GM21390 (cell line): ENCODE data around the gene GCK.

Source experiments
- ATAC-seq: cut with Tn5 transposase; IDR thresholded peaks from one replicate; pipeline ENCODE4 v1.9.1; 2021; ENCODE audit not compliant: unreplicated experiment

Gene GCK

GRCh38 chr7:44107961-44108767, 81.1 kb downstream of the GCK start:
- ATAC-seq, result no peak

- no peak for ATAC-seq
Measured at GRCh38 chr7:44107116-44107960, 81.9 kb downstream of the GCK start.

GRCh38 chr7:44106311-44107065, 82.8 kb downstream of the GCK start:
- no peak for ATAC-seq

- no peak for ATAC-seq
Measured at GRCh38 chr7:44105832-44106231, 83.4 kb downstream of the GCK start.

- no peak for ATAC-seq
Measured at GRCh38 chr7:44104860-44105771, 84.1 kb downstream of the GCK start.

GRCh38 chr7:44103923-44104859, 85.0 kb downstream of the GCK start, which contains the start of gene AEBP1:
Gene AEBP1 (plus strand): TSS chr7:44104345. CDS start chr7:44104666, 321 bp downstream.
- ATAC-seq, result no peak

GRCh38 chr7:44103566-44103922, 85.7 kb downstream of the GCK start:
- ATAC-seq, result no peak

GRCh38 chr7:44102846-44103565, 86.2 kb downstream of the GCK start:
- ATAC-seq, result no peak

GRCh38 chr7:44101966-44102845, 87.0 kb downstream of the GCK start:
- ATAC-seq, result no peak

- ATAC-seq, result no peak
Measured at GRCh38 chr7:44101303-44101965, 87.8 kb downstream of the GCK start.

GRCh38 chr7:44100458-44101302, 88.6 kb downstream of the GCK start:
- ATAC-seq, result no peak

- ATAC-seq, result no peak
Measured at GRCh38 chr7:44099669-44100068, 89.6 kb downstream of the GCK start.

- ATAC-seq, result no peak
Measured at GRCh38 chr7:44098092-44099068, 90.9 kb downstream of the GCK start.

GRCh38 chr7:44097064-44097932, 91.9 kb downstream of the GCK start:
- peak; percentile 68 for ATAC-seq
